Bronchial epithelial cell (primary cell): ENCODE results near the gene PARVB. TPM values are rescaled to one million over a fixed set of nuclear protein-coding genes. Genes with fewer than 3 reads are reported as not detected.

Experiments used
- DNase-seq: peaks from one replicate; pipeline ENCODE4 v3.0.0-alpha.2; 2010; ENCODE audit warnings: low read depth
- FAIRE-seq: peaks from 2 replicates; lab custom pipeline; 2011; peaks lifted over from hg19 to GRCh38; lab: Jason Lieb, UNC
- H3K27me3 ChIP-seq: 2 replicates; pipeline ENCODE4 v1.5.1; 2011; ENCODE audit warnings: low read length; ENCODE audit not compliant: control insufficient read depth, insufficient read depth
- H3K36me3 ChIP-seq: 2 replicates; pipeline ENCODE4 v1.5.1; 2011; ENCODE audit warnings: low read length; ENCODE audit not compliant: control insufficient read depth, insufficient read depth
- H3K4me3 ChIP-seq: 2 replicates; pipeline ENCODE4 v1.5.1; 2011; ENCODE audit warnings: mild to moderate bottlenecking, low read depth, low read length, control low read depth
- CTCF ChIP-seq: IDR thresholded peaks from 2 replicates; pipeline ENCODE4 v1.5.1; 2011; ENCODE audit warnings: mild to moderate bottlenecking, moderate library complexity, low read length, control low read depth, inconsistent platforms; ENCODE audit not compliant: insufficient read depth, severe bottlenecking
- total RNA-seq: library from RNA; depleted of rRNA; stranded (reverse); fragments of >200 nt; gene quantifications from 2 replicates; pipeline ENCODE4 v1.2.1, GENCODE V29; 2014

The PARVB gene
- total RNA-seq, 1 donor from 2014 or later: 3.4 TPM

- FAIRE-seq (no peak), DNase-seq (no peak)
- Histone ChIP-seq H3K27me3 (peaks cover 8% of the 10 kb centered on the region), H3K4me3 (no peak overlapping the region), H3K36me3 (no peaks in the 10 kb centered on the region)
- no peak for TF ChIP-seq CTCF
Measured at GRCh38 chr22:44184006-44184405, 159.9 kb downstream of the PARVB start.

- no peak for FAIRE-seq
Measured at GRCh38 chr22:44185237-44186120, 161.4 kb downstream of the PARVB start.

GRCh38 chr22:44186121-44186510, 162.0 kb downstream of the PARVB start:
- no peak for TF ChIP-seq CTCF
- Histone ChIP-seq H3K27me3 (peaks cover 2% of the 10 kb centered on the region), H3K4me3 (no peak overlapping the region), H3K36me3 (no peaks in the 10 kb centered on the region)
- FAIRE-seq: no peak
- DNase-seq: no peak

More at GRCh38 chr22:44185237-44186120, 161.4 kb downstream of the PARVB start:
- Histone ChIP-seq H3K36me3 (no peaks in the 10 kb centered on the region), H3K4me3 (no peak overlapping the region), H3K27me3 (peaks cover 5% of the 10 kb centered on the region)
- no peak for TF ChIP-seq CTCF
- DNase-seq: no peak

- DNase-seq (no peak), FAIRE-seq (no peak)
- no peaks in the 10 kb centered on the region for H3K36me3 ChIP-seq
- peaks cover 2% of the 10 kb centered on the region for H3K27me3 ChIP-seq
- TF ChIP-seq CTCF: no peak
- no peak overlapping the region for H3K4me3 ChIP-seq
Measured at GRCh38 chr22:44186737-44187136, 162.6 kb downstream of the PARVB start.

GRCh38 chr22:44187652-44188230, 163.6 kb downstream of the PARVB start:
- no peak for DNase-seq
- no peak for TF ChIP-seq CTCF
- Histone ChIP-seq H3K36me3 (no peaks in the 10 kb centered on the region), H3K4me3 (no peak overlapping the region), H3K27me3 (peaks cover 2% of the 10 kb centered on the region)
- no peak for FAIRE-seq
